Measurements from ENCODE around the gene EHMT1.

DNA sequence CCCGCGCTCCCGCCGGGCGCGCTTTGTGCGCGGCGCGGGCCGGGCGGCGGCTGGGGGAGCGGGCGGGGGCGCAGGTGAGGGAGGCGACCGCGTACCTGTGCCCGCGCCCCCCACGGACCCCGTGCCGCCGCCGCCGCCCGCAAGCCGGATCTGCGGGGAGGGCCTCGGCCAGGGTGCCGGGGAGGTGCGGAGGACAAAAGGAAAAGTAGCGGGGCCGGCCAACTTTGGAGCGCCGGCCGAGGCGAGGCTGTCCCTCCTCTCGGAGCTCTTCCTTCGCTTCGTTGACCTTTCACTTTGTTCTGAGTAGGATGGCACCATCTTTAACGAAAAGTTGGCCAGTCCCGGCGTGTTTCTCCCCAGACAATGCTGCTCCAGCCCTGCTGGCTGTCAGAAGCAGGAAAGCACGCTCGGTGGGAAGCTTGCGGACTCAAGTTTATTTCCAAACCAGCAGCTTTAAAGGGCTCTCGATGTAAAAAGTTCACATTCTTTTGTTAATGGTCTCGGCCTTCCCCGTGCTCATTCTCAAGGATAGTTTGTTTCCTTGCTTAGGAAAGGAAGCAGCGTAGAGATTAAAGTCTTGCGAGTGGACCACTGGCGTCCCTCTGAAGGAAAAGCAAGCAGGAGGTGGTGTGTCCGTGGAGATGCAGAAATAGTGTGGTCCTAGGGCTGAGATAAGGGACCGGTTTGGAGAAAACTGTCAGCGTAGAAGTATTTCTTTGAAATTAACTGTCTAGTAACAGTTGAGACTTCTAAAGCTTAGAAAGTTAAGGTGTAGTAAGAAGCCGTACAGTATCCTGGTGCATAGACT is 639 bp downstream of the EHMT1 start:
- TF ChIP-seq, protein P1, sequence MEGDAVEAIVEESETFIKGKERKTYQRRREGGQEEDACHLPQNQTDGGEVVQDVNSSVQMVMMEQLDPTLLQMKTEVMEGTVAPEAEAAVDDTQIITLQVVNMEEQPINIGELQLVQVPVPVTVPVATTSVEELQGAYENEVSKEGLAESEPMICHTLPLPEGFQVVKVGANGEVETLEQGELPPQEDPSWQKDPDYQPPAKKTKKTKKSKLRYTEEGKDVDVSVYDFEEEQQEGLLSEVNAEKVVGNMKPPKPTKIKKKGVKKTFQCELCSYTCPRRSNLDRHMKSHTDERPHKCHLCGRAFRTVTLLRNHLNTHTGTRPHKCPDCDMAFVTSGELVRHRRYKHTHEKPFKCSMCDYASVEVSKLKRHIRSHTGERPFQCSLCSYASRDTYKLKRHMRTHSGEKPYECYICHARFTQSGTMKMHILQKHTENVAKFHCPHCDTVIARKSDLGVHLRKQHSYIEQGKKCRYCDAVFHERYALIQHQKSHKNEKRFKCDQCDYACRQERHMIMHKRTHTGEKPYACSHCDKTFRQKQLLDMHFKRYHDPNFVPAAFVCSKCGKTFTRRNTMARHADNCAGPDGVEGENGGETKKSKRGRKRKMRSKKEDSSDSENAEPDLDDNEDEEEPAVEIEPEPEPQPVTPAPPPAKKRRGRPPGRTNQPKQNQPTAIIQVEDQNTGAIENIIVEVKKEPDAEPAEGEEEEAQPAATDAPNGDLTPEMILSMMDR (IDR thresholded peaks at IDR 0.05): no peak
- TF ChIP-seq EZH2 (IDR thresholded peaks at IDR 0.05; ENCODE audit: borderline replicate concordance, insufficient read depth, low read depth, low read length, poor library complexity, severe bottlenecking): no peak
